RWPE1 (cell line): ENCODE measurements around the gene WNT2B.

Source experiments
- CTCF ChIA-PET: fragments of 350-600 bp; sonication (Branson Sonifier 250); formaldehyde crosslinking; extraction: SDS; loops from one replicate; lab custom pipeline; 2021; lab: Yijun Ruan, JAX
- POLR2A ChIA-PET: fragments of 400-600 bp; formaldehyde crosslinking; extraction: SDS; loops from one replicate; lab custom pipeline; 2020; ENCODE audit warnings: antibody characterized with exemption; ENCODE audit not compliant: low non-redundant PET; lab: Yijun Ruan, JAX
- DNase-seq: peaks from one replicate; pipeline ENCODE4 v3.0.0; 2012; ENCODE audit warnings: low spot score
- H3K27ac ChIP-seq: fragments of 450-650 bp; 2 replicates; pipeline ENCODE4 v1.5.1; 2017
- CTCF ChIP-seq: fragments of 450-650 bp; conservative IDR thresholded peaks from 2 replicates; pipeline ENCODE4 v1.5.1; 2017; ENCODE audit warnings: low read depth, mild to moderate bottlenecking

Gene WNT2B

DNA sequence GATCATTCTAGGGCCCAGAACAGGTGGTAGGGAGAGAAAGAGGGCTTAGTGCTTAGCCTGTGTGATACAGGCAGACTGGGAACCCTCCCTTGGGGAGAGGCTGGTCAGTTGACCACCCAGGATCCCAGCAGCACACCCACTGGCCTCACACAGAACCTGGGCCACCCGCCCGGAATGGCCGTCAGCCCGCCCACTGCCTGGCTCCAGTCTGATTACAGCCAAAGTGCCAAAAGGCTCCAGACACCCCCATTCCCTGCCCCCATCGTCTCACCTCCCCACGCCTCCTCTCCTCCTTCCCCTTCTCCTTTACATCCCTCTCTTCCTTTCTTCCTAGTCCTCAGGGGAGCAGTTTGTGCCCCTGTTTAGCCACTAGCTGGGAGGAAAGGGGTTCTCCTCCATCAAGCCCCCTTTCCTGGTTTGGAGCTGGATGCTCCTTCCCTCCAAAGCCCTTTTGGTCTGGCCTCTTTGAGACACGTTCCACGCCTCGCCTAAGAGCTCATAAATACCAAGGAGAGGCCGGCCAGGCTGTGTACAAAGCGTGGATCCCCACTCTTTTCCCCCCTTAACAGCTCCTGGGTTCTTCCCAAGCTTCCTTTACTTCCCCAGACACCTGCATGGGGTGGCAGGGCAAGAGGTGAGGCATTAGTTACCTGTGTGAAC is 4.6 kb upstream of the WNT2B start:
- DNase-seq, result no peak
- no peak overlapping the region for H3K27ac ChIP-seq
- POLR2A ChIA-PET, result no interaction called here
- TF ChIP-seq CTCF, result no peak
- CTCF ChIA-PET, result interaction anchor here (0.7 kb wide), 1 partner anchor 670 kb away, joined by 3 read pairs; no protein-coding TSS in a partner anchor

GRCh38 chr1:112504661-112505399 is 3.9 kb upstream of the WNT2B start:
- no peak for TF ChIP-seq CTCF
- CTCF ChIA-PET, result interaction anchor here (0.7 kb wide), 1 partner anchor 669 kb away, joined by 3 read pairs; no protein-coding TSS in a partner anchor
- H3K27ac ChIP-seq, result no peak overlapping the region
- DNase-seq, result no peak
- POLR2A ChIA-PET, result no interaction called here

DNA sequence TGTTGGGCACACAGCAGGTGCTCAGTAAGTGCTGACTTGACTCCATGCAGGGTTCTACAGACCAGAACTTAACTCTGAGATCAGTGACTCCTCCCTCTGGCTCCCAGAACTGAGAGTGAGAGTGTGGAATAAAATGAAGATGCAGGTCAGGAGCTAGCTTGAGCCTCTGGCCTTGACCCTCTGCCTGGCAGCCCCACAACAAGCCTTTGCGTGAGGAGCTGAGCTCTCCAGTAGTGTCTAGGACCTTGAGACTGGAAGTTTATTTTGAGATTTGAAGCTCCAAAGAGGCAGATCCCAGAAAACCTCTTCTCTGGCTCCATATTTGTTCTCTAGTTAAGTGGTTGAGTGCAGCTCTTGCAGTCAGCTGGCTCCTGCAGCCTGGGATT is 3.4 kb upstream of the WNT2B start:
- ChIA-PET POLR2A (no interaction called here), CTCF (no interaction called here)
- TF ChIP-seq CTCF, result no peak
- DNase-seq, result no peak
- H3K27ac ChIP-seq, result no peak overlapping the region

DNA sequence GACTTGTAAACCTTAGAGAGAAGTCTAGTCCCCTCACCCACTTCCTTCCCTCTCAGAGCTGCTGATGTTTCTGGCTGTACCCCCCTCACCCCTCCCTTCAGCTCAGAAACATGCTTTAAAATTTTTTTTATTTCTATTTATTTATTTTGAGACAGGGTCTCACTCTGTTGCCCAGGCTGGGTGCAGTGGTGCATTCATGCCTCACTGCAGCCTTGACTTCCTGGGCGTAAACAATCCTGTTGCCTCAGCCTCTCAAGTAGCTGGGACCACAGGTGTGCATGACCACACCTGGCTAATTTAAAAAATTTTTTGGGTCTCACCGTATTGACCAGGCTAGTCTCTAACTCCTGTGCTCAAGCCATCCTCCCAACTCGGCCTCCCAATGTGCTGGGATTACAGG is 2.9 kb upstream of the WNT2B start:
- CTCF ChIA-PET, result no interaction called here
- no peak overlapping the region for H3K27ac ChIP-seq
- POLR2A ChIA-PET, result interaction anchor here (0.6 kb wide), 1 partner anchor 91 kb away, joined by 4 read pairs; no protein-coding TSS in a partner anchor
- no peak for DNase-seq
- TF ChIP-seq CTCF, result no peak

- no peak overlapping the region for H3K27ac ChIP-seq
- ChIA-PET CTCF (no interaction called here), POLR2A (interaction anchor here (0.6 kb wide), 1 partner anchor 91 kb away, joined by 4 read pairs; no protein-coding TSS in a partner anchor)
- TF ChIP-seq CTCF, result no peak
- DNase-seq, result no peak
Observed at GRCh38 chr1:112506306-112506705, 2.5 kb upstream of the WNT2B start.

- H3K27ac ChIP-seq, result no peak overlapping the region
- ChIA-PET POLR2A (no interaction called here), CTCF (no interaction called here)
- no peak for DNase-seq
- TF ChIP-seq CTCF, result no peak
Observed at GRCh38 chr1:112506731-112507130, 2.0 kb upstream of the WNT2B start.
